HepG2 (cell line): ENCODE results near the gene TMC4. TPM values are rescaled to one million over a fixed set of nuclear protein-coding genes. Genes with fewer than 3 reads are reported as not detected.

Experiments
- PBX2 ChIP-seq: IDR thresholded peaks from 2 replicates; pipeline ENCODE4 v1.6.1; 2016; ENCODE audit warnings: control low read depth
- SP1 ChIP-seq, 2 experiments: fragments of 450-650 bp in 1 of 2; sonication (generic) in 1 of 2; formaldehyde crosslinking in 1 of 2; IDR thresholded peaks; 2 replicates each; pipeline versions ENCODE4 v1.4.0 to v1.6.1; 2016 to 2020; ENCODE audit warnings: missing genetic modification reagents in 1 of 2
- TARDBP ChIP-seq: sonication (generic); formaldehyde crosslinking; IDR thresholded peaks from 2 replicates; pipeline ENCODE4 v1.8.0; 2022; ENCODE audit warnings: mild to moderate bottlenecking, missing genetic modification reagents
- ZBTB3 ChIP-seq: sonication (generic); formaldehyde crosslinking; IDR thresholded peaks from 2 replicates; pipeline ENCODE4 v1.4.0; 2020; ENCODE audit warnings: low read depth, mild to moderate bottlenecking, moderate library complexity, missing genetic modification reagents, borderline replicate concordance
- ZNF230 ChIP-seq: sonication (generic); formaldehyde crosslinking; IDR thresholded peaks from 2 replicates; pipeline ENCODE4 v1.4.0; 2020; ENCODE audit warnings: mild to moderate bottlenecking, missing genetic modification reagents
- ZNF407 ChIP-seq: sonication (generic); formaldehyde crosslinking; IDR thresholded peaks from one replicate; pipeline ENCODE4 v1.5.1; 2020; ENCODE audit warnings: mild to moderate bottlenecking, missing genetic modification reagents; ENCODE audit errors: not compliant biosample characterization
- ZNF614 ChIP-seq: IDR thresholded peaks from 2 replicates; pipeline ENCODE4 v1.6.1; 2018; ENCODE audit warnings: missing biosample characterization, missing genetic modification reagents, inconsistent platforms, borderline replicate concordance
- polyA plus RNA-seq, 8 experiments: library from polyadenylated mRNA; depleted of rRNA in 3 of 8; stranded (reverse) in 7 of 8; unstranded in 1 of 8; fragments of >200 nt; fragmentation: Illumina TruSeq in 4 of 8; extraction: Trizol in 4 of 8; gene quantifications; 2 replicates each; pipeline versions ENCODE4 v1.2.1 to v1.2.3, GENCODE V29; 2011 to 2016; ENCODE audit warnings: low read depth in 4 of 8, missing spikeins in 1 of 8, mixed read lengths in 1 of 8; ENCODE audit not compliant: insufficient read depth in 1 of 8
- total RNA-seq, 5 experiments: library from RNA; depleted of rRNA; stranded (reverse); fragments of >200 nt; fragmentation: Illumina TruSeq; extraction: Trizol; gene quantifications; 2 replicates each; pipeline ENCODE4 v1.2.3, GENCODE V29; 2016; ENCODE audit warnings: low read depth in 1 of 5
- TF ChIP-seq, protein P1 (sequence below): sonication (generic); formaldehyde crosslinking; IDR thresholded peaks from 2 replicates; pipeline ENCODE4 v1.4.0; 2020; ENCODE audit warnings: missing genetic modification reagents

TMC4 gene
- total and polyA plus RNA-seq, 2 of the 13 experiments (the other 11 are each of a cell fraction or from before 2014, with no cell fraction given) = 0.13 to 0.24 TPM

DNA sequence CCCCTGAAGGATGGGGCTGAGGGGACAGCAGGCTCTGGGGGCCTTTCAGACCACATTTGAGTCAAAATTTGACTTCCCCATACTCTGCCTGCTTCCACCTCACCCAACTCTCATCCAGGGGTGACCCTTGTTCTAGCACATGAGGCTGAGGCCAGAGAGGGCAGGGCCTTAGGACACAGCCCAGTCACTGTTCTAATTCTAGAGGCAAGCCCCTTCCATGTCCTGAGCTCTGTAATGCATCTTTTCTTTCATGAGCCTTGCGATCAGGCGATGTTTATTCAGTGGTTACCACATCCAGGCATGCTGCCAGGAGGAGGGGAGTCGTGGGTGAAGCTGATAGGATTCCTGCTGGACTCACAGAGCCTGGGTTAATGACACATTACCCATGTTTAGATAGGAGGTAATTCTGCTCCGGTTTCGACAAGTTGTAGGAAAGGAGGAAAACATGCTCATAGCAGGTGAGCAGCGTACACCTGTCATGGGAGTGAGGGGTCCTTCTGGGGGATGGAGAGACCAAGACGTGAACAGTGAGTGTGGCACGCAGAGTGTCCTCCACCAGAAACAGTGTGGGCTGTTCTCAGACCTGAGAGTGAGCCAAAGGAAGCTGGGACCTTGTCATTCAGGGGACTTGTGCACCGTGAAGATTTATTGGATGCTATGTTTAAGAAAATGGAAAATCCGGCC, 37.0 kb upstream of the TMC4 start (continued):
- no peak for TF ChIP-seq ZNF407 (CRISPR knock-in tag)
- TF ChIP-seq, protein P1, sequence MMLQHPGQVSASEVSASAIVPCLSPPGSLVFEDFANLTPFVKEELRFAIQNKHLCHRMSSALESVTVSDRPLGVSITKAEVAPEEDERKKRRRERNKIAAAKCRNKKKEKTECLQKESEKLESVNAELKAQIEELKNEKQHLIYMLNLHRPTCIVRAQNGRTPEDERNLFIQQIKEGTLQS = 0 out of 2 replicates have a peak, but pooled peaks have one; percentile 33
- no peak for TF ChIP-seq ZBTB3 (CRISPR knock-in tag)
- no peak for TF ChIP-seq ZNF230 (CRISPR knock-in tag)
- no peak for TF ChIP-seq SP1 (IDR thresholded peaks at IDR 0.05)
- 0 out of 2 replicates have a peak, but pooled peaks have one; percentile 26 for TF ChIP-seq SP1 (CRISPR knock-in tag; IDR thresholded peaks at IDR 0.05)
- peak; percentile 89 for TF ChIP-seq TARDBP
- peak; percentile 94; the same call in 1 of the 2 replicates for TF ChIP-seq ZNF614 (CRISPR knock-in tag)
- TF ChIP-seq PBX2 (CRISPR knock-in tag) = no peak
